ENCODE measurements around the gene GIGYF1.
A peak's percentile ranks its signal among the peaks of the same experiment; 100 is the strongest.

Gene GIGYF1

DNA sequence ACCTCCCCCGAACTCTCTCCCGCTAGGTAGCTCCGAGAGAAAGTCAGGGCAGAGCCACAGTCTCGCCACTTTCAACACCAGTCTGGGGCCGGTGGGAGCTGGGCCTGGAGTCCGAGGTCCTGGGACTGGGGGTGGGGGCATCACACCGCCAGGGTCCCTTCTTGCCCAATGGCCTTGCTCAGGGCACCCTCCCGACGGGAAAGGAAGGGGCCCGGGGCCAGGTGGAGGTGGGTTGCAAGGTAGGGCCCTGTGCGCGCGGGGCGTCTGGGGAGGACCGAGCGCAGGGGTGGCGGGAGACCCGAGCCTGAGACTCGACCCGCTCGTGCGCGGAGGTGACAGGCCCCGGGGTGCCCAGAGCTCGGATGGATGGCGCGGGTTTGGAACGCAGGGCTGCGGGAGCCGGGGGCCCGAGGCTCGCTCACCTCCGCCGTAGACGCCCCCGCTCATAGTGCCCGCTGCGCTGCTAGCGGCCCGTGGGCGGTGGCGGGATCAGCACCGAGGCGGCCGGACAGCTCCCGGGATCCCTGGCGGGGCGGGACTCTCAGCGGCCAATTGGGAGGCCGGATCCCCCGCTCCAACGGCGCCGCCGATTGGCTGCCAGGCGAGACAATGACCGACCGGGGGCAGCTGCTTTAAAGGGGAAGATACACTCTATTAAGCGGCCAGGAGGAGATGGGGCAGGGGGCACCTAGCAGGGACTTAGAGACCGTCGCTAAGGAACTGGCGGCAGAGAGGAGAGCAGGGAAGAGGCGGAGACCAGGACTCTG, 38.0 kb downstream of the GIGYF1 start, which contains the start of gene ACTL6B:
ACTL6B (minus strand) TSS at position 541 of the 767 bp plus-strand sequence; CDS start at position 447, 94 bp downstream.
- H3K4me1 ChIP-seq (ENCODE audit: control insufficient read depth, low read depth, low read length) = no peaks in the 10 kb centered on the region
- H3K4me3 ChIP-seq (ENCODE audit: low read length) = peak within 1 kb of the TSS; percentile 17
- peaks cover 47% of the 10 kb centered on the region for H3K27me3 ChIP-seq (ENCODE audit: control insufficient read depth, insufficient read depth, low read length)
- H3K9me3 ChIP-seq (ENCODE audit: control insufficient read depth, low read depth, low read length) = no peaks in the 10 kb centered on the region
- H3K9ac ChIP-seq (ENCODE audit: low read length) = no peak within 1 kb of the TSS
- H3K36me3 ChIP-seq (ENCODE audit: control insufficient read depth, low read depth, low read length) = no peaks in the 10 kb centered on the region
- H3K27ac ChIP-seq (ENCODE audit: low read length) = no peak within 1 kb of the TSS

DNA sequence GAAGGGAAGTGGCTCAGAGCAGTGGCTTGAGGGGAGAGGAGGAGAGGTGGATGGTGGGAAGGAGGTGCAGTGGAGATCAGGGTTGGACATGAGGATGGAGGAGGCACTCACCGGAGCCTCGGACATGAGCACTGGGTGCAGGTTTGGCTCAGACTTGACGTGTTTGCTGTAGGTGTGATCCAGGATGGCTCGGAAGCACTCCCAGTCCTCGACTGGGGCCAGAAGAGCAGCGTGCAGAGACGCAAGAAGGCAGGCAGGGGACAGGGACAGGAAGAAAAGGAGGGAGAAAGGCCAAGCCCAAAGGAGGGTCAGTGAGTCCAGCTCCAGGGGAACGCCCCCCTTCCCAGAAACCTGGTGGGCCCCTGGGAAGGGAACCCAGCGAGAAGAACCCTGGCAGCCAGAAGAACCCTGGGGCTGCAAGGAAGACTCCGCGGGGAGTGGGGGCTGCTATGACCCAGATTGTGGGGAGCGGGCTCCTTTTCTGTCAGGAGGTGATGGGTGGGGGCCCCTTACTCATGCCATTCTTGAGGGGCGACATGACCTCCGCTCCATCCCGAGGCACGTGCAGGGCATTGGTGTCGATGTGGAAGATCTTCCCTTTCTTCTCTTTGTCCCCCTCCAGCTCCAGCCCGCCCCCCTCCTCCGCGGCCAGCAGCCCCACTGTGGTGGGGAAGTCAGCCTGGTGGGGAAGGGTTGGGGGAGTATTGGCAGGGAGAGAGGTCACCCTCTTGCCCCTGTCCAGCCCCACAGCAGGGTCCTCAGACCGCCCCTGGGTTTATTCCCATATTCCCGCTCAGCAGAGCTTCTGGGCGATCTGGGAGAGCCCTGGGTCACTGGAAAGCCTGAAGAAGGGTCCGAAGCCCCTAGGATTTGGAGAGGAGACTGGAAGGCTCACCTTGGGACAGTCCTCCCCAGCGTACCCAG, 38.9 kb downstream of the GIGYF1 start:
- no peak overlapping the region for H3K27ac ChIP-seq (ENCODE audit: low read length)
- no peaks in the 10 kb centered on the region for H3K36me3 ChIP-seq (ENCODE audit: control insufficient read depth, low read depth, low read length)
- H3K9ac ChIP-seq (ENCODE audit: low read length) = no peak overlapping the region
- no peaks in the 10 kb centered on the region for H3K9me3 ChIP-seq (ENCODE audit: control insufficient read depth, low read depth, low read length)
- no peak overlapping the region for H3K4me3 ChIP-seq (ENCODE audit: low read length)
- H3K4me1 ChIP-seq (ENCODE audit: control insufficient read depth, low read depth, low read length) = no peaks in the 10 kb centered on the region
- peaks cover 47% of the 10 kb centered on the region for H3K27me3 ChIP-seq (ENCODE audit: control insufficient read depth, insufficient read depth, low read length)

DNA sequence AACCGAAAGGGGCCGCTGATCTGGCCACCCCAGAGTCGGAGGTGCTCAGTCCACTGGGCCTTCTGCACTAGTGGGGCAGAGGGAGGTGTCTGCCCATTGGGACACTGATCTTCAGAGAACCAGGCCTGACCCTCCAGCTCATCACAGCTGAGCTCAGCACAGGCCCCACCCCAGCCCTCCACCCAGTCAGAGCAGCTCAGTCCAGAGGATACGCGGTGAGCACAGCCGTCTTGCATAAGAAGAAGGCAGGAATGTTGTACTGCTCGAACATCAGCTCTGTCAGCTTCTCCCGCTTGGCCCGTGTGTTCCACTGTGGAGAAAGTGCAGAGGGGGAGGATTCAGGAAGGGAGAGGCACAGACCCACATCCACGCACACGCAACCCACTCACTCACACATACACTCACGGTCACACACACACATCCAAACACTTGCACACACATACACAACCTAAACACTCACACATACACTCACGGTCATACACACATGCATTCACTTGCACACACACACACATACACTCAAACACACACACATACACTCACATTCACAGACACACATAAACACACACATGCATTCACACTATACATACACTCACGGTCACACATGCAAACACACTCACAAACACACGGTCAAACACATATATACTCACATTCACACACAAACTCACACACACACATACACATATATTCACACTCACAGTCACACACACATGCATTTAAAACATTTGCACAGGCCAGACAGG, 44.1 kb downstream of the GIGYF1 start:
- no peaks in the 10 kb centered on the region for H3K36me3 ChIP-seq (ENCODE audit: control insufficient read depth, low read depth, low read length)
- no peak overlapping the region for H3K4me3 ChIP-seq (ENCODE audit: low read length)
- H3K9me3 ChIP-seq (ENCODE audit: control insufficient read depth, low read depth, low read length) = no peaks in the 10 kb centered on the region
- peaks cover 5% of the 10 kb centered on the region for H3K4me1 ChIP-seq (ENCODE audit: control insufficient read depth, low read depth, low read length)
- H3K27me3 ChIP-seq (ENCODE audit: control insufficient read depth, insufficient read depth, low read length) = peaks cover 13% of the 10 kb centered on the region
- no peak overlapping the region for H3K9ac ChIP-seq (ENCODE audit: low read length)
- H3K27ac ChIP-seq (ENCODE audit: low read length) = no peak overlapping the region

DNA sequence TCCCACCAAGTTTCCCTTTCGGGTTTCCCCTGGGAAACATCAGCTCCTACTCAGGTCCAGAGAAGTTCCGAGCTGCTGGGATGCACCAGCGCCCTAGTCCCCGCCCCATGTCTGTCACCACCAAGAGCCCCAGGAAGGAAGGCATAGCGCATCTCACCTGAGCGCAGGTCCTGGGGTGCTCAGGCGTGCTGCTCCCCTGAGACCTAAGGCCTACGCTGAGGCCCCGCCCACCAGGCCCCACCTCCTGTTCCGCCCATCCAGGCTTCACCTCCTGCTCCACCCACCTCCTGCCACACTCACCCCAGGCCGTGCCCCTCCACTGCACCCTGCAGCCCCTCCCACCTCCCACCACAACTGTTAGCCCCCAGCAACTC, 51.5 kb downstream of the GIGYF1 start:
- Histone ChIP-seq H3K4me1 (ENCODE audit: control insufficient read depth, low read depth, low read length) (peaks cover 3% of the 10 kb centered on the region), H3K9me3 (ENCODE audit: control insufficient read depth, low read depth, low read length) (no peaks in the 10 kb centered on the region), H3K9ac (ENCODE audit: low read length) (no peak overlapping the region), H3K4me3 (ENCODE audit: low read length) (no peak overlapping the region), H3K36me3 (ENCODE audit: control insufficient read depth, low read depth, low read length) (no peaks in the 10 kb centered on the region), H3K27me3 (ENCODE audit: control insufficient read depth, insufficient read depth, low read length) (no peaks in the 10 kb centered on the region), H3K27ac (ENCODE audit: low read length) (no peak overlapping the region)

DNA sequence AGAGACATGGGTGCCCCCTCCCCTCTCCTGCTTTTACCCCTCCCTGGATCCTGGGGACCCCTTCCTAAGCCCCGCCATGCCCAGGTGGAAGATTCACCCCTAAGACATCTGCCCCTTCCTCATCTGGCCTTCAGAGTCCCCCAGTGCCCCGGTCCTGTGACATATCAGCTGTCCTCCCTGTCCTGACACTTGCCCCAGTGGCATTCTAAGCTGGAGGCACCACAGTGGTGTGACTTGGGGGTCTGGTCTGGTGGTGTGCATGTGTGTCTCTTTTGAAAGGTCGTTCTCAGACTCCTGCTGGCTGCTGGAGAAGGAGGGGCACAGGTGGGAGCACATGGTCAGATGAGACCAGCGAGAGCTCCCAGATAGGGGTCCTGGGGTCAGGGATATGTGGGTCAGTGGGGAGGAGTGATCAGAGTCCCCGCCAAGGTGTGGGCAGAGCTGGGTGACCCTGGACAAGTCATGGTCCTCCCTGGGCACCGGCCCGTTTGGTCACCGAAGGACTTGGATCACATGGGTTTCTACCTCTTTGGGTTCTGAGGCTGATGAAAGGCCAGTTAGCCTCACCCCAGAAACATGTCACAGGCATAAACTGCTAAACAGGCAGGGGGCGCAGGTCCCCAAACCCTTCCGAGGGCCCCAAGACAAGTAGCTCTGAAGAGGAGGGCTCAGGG, 52.1 kb downstream of the GIGYF1 start:
- no peaks in the 10 kb centered on the region for H3K9me3 ChIP-seq (ENCODE audit: control insufficient read depth, low read depth, low read length)
- no peak overlapping the region for H3K9ac ChIP-seq (ENCODE audit: low read length)
- no peaks in the 10 kb centered on the region for H3K27me3 ChIP-seq (ENCODE audit: control insufficient read depth, insufficient read depth, low read length)
- H3K27ac ChIP-seq (ENCODE audit: low read length) = no peak overlapping the region
- H3K4me3 ChIP-seq (ENCODE audit: low read length) = no peak overlapping the region
- no peaks in the 10 kb centered on the region for H3K36me3 ChIP-seq (ENCODE audit: control insufficient read depth, low read depth, low read length)
- H3K4me1 ChIP-seq (ENCODE audit: control insufficient read depth, low read depth, low read length) = no peaks in the 10 kb centered on the region

DNA sequence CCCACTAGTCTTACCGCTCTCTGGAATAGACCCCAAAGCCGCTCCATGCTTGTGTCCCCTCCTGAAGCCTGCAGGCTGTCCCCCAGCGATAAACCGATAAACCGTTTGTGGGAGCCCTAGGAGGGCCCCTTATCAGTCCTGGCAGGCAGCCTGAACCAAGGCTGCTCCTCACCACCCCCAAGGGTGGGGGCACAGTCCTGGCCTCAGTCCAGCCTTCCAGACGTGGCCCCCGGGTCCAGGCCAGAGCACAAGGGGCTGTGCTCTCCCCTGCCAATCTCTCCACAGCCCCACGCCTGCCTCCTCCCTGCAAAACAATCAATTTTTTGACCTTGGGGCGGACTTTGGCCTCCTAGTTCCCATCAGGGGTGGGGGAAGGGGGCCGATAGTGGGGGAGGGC, 52.6 kb downstream of the GIGYF1 start, which contains the start of gene TFR2:
TFR2 (minus strand) TSS at position 90 of the 397 bp plus-strand sequence; CDS start at position 47, 43 bp downstream.
- H3K36me3 ChIP-seq (ENCODE audit: control insufficient read depth, low read depth, low read length) = no peaks in the 10 kb centered on the region
- no peaks in the 10 kb centered on the region for H3K27me3 ChIP-seq (ENCODE audit: control insufficient read depth, insufficient read depth, low read length)
- H3K4me3 ChIP-seq (ENCODE audit: low read length) = no peak within 1 kb of the TSS
- H3K4me1 ChIP-seq (ENCODE audit: control insufficient read depth, low read depth, low read length) = no peaks in the 10 kb centered on the region
- H3K27ac ChIP-seq (ENCODE audit: low read length) = no peak within 1 kb of the TSS
- no peaks in the 10 kb centered on the region for H3K9me3 ChIP-seq (ENCODE audit: control insufficient read depth, low read depth, low read length)
- no peak within 1 kb of the TSS for H3K9ac ChIP-seq (ENCODE audit: low read length)

DNA sequence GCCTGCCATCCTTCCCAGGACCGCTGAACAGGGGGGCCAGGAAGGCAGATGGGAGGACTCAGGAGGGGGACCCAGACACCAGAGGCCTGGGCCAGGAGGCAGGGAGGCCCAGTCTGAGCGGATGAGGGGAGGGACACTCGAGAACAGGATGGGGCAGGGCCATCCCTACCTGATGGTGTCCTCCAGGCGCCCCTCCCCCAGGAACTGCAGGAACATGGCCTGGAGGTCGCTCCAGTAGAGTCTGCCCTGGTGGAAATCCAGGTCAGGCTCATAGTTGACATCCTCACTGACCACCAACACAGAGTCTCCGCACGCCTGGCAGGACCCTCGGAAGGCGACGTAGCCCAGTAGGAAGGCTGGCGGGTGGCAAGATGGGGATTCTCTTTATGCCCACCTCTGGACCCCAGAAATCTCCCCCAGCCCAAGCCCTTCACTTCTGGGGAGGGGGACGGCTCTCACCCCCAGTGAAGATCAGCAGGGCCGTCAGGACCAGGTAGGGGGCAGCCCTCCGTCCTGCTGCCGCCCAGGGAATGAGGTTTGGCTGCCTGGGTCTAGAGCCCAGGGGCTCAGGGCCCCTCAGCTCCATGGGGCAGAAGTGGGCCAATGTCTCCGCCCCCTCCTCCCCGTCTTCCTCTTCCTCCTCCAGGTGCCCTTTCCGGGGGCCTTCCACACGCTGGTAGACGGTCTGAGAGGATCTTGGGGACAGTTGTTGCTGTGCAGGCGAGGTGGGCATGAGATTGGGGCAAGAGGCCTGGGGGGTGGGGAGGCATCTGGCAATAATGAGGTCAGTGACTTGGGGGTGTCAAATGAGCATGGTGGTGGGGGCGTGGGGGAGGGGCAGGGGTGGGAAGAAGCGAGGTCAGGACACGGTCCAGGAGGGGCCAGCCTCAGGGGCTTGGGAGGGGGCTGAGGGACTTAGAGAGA, 53.3 kb downstream of the GIGYF1 start:
- H3K4me3 ChIP-seq (ENCODE audit: low read length) = no peak overlapping the region
- H3K36me3 ChIP-seq (ENCODE audit: control insufficient read depth, low read depth, low read length) = no peaks in the 10 kb centered on the region
- no peaks in the 10 kb centered on the region for H3K27me3 ChIP-seq (ENCODE audit: control insufficient read depth, insufficient read depth, low read length)
- no peak overlapping the region for H3K27ac ChIP-seq (ENCODE audit: low read length)
- H3K9me3 ChIP-seq (ENCODE audit: control insufficient read depth, low read depth, low read length) = no peaks in the 10 kb centered on the region
- no peak overlapping the region for H3K9ac ChIP-seq (ENCODE audit: low read length)
- H3K4me1 ChIP-seq (ENCODE audit: control insufficient read depth, low read depth, low read length) = no peaks in the 10 kb centered on the region

DNA sequence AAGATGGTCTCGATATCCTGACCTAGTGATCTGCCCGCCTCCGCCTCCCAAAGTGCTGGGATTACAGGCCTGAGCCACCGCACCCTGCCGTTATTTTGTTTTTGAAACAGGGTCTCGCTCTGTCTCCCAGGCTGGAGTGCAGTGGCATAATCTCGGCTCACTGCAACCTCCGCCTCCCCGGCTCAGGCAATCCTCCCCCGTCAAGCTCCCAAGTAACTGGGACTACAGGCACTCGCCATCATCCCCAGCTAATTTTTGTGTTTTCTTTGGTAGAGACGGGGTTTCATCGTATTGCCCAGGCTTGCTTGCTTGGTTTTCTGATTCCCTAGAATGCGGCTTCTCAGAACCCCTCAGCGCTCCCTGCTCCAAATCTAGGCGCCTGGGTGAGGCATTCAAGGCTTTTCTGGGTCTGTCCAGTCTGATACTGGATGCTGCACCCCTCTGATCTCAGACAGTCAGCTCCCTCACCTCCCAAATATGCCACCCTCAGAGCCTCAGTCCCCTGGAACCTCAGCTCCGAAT, 54.0 kb downstream of the GIGYF1 start:
- Histone ChIP-seq H3K9me3 (ENCODE audit: control insufficient read depth, low read depth, low read length) (no peaks in the 10 kb centered on the region), H3K4me3 (ENCODE audit: low read length) (no peak overlapping the region), H3K4me1 (ENCODE audit: control insufficient read depth, low read depth, low read length) (no peaks in the 10 kb centered on the region), H3K27ac (ENCODE audit: low read length) (no peak overlapping the region), H3K36me3 (ENCODE audit: control insufficient read depth, low read depth, low read length) (no peaks in the 10 kb centered on the region), H3K27me3 (ENCODE audit: control insufficient read depth, insufficient read depth, low read length) (no peaks in the 10 kb centered on the region), H3K9ac (ENCODE audit: low read length) (no peak overlapping the region)

DNA sequence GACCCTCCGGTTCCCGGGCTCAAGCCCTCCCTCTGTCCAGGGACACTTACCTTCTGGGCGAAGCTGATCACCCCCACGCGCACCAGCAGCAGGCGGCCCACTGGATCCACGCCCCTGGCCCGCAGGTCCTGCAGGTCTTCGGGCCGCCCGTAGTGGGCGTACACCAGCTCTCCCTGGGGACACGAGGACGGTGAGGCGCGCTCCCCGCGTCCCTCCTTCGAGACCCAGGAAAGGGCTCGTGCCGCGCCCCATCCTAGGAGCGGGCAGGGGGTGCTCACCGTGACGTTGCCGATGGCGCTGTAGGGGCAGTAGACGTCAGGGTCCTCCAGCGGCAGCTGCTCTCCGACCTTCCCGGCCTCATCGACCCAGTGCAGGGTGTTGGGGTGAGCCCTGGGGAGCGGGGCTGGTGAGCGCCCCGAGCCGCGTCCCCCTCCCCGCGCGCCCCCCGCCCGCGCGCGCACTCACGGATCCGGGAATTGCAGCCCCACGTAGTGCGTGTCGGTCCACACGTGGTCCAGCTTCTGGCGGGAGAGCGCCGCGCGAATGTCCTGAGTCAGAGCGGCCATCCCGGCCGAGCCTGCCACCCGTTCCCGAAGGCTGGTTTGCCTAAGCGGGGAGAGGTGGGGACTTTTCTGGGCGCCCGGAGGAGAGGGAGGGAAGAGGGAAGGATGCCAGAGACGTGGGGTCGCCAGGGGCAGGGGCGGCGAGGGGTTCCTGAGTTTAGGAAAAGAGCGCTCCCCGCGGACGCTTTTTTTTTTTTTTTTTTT, 60.9 kb downstream of the GIGYF1 start:
- H3K27ac ChIP-seq (ENCODE audit: low read length) = no peak overlapping the region

More for the DNA sequence above, 60.9 kb downstream of the GIGYF1 start:
- Histone ChIP-seq H3K4me1 (ENCODE audit: control insufficient read depth, low read depth, low read length) (no peaks in the 10 kb centered on the region), H3K36me3 (ENCODE audit: control insufficient read depth, low read depth, low read length) (no peaks in the 10 kb centered on the region), H3K9me3 (ENCODE audit: control insufficient read depth, low read depth, low read length) (no peaks in the 10 kb centered on the region), H3K4me3 (ENCODE audit: low read length) (peak overlapping the region; percentile 62), H3K27me3 (ENCODE audit: control insufficient read depth, insufficient read depth, low read length) (peaks cover 19% of the 10 kb centered on the region), H3K9ac (ENCODE audit: low read length) (peak overlapping the region; percentile 50)
